Bronchial epithelial cell (primary cell): ENCODE measurements around the gene GMPR. TPM values are rescaled to one million over a fixed set of nuclear protein-coding genes. Genes with fewer than 3 reads are reported as not detected.
A peak's percentile ranks its signal among the peaks of the same experiment; 100 is the strongest.

Experiments used
- DNase-seq: peaks from one replicate; pipeline ENCODE4 v3.0.0-alpha.2; 2010; ENCODE audit warnings: low read depth
- FAIRE-seq: peaks from 2 replicates; lab custom pipeline; 2011; peaks lifted over from hg19 to GRCh38; lab: Jason Lieb, UNC
- H3K27me3 ChIP-seq: 2 replicates; pipeline ENCODE4 v1.5.1; 2011; ENCODE audit warnings: low read length; ENCODE audit not compliant: control insufficient read depth, insufficient read depth
- H3K36me3 ChIP-seq: 2 replicates; pipeline ENCODE4 v1.5.1; 2011; ENCODE audit warnings: low read length; ENCODE audit not compliant: control insufficient read depth, insufficient read depth
- H3K4me3 ChIP-seq: 2 replicates; pipeline ENCODE4 v1.5.1; 2011; ENCODE audit warnings: mild to moderate bottlenecking, low read depth, low read length, control low read depth
- CTCF ChIP-seq: IDR thresholded peaks from 2 replicates; pipeline ENCODE4 v1.5.1; 2011; ENCODE audit warnings: mild to moderate bottlenecking, moderate library complexity, low read length, control low read depth, inconsistent platforms; ENCODE audit not compliant: insufficient read depth, severe bottlenecking
- total RNA-seq: library from RNA; depleted of rRNA; stranded (reverse); fragments of >200 nt; gene quantifications from 2 replicates; pipeline ENCODE4 v1.2.1, GENCODE V29; 2014

The GMPR gene
- total RNA-seq, 1 donor from 2014 or later: 0.53 TPM

DNA sequence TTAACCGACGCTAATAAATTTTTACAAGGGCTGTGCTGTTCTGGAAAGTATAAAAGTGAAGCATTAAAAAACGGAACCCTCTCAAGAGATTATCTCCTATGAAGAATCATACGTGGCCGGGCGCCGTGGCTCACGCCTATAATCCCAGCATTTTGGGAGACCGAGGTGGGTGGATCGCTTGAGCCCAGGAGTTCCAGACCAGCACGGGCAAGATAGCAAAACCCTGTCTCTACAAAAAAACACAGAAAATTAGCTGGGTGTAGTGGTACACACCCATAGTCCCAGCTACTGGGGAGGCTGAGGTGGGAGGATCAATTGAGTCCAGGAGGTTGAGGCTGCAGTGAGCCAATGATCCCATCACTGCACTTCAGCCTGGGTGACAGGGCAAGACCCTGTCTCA is 83.4 kb downstream of the GMPR start:
- DNase-seq: no peak
- no peak for FAIRE-seq
- H3K36me3 ChIP-seq: peaks cover 5% of the 10 kb centered on the region
- no peak for TF ChIP-seq CTCF
- no peaks in the 10 kb centered on the region for H3K27me3 ChIP-seq
- no peak overlapping the region for H3K4me3 ChIP-seq

GRCh38 chr6:16322666-16323312 is 84.4 kb downstream of the GMPR start:
- Histone ChIP-seq H3K36me3 (peaks cover 7% of the 10 kb centered on the region), H3K4me3 (no peak overlapping the region), H3K27me3 (no peaks in the 10 kb centered on the region)
- FAIRE-seq: peak; percentile 82
- DNase-seq: peak; percentile 96
- no peak for TF ChIP-seq CTCF

DNA sequence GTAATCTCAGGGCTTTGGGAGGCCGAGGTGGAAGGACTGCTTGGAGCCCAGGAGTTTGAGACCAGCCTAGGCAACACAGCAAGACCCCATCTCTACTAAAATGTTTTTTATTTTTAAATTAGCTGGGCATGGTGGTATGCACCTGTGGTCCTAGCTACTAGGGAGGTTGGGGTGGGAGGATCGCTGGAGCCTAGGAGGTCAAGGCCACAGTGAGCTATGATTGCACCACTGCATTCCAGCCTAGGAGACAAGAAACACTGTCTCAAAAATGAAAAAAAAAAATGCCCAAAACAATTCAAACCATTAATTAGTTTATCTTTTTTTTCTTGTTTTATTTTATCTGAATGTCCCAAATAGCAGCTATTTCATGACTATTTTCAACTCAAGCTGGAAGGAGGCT is 85.8 kb downstream of the GMPR start:
- H3K4me3 ChIP-seq: no peak overlapping the region
- FAIRE-seq: no peak
- H3K36me3 ChIP-seq: peaks cover 8% of the 10 kb centered on the region
- H3K27me3 ChIP-seq: no peaks in the 10 kb centered on the region
- no peak for DNase-seq
- TF ChIP-seq CTCF: no peak

- no peak for TF ChIP-seq CTCF
- Histone ChIP-seq H3K4me3 (no peak overlapping the region), H3K27me3 (no peaks in the 10 kb centered on the region), H3K36me3 (peaks cover 8% of the 10 kb centered on the region)
- DNase-seq: no peak
- no peak for FAIRE-seq
These were observed 86.3 kb downstream of the GMPR start for GRCh38 chr6:16324606-16325225.

DNA sequence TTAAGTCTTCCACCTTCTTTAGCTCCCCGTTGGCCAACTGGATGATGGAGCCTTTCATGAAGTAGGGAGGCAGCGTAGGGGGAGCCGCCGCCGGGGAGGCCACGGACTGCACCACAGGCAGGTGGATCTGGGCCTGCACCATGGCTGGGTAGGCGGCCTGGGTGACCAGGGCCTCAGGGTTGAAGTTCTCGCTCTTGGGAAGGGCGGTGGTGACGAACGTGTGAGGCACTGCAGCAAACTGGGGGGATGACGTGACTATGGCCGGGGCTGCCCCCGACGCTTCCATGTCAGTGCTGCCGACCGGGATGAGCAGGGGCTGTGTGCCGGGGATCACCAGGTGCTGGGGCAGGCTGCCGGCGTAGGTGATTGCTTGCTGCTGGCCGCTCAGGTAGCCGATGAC is 88.1 kb downstream of the GMPR start:
- DNase-seq: no peak
- no peak for FAIRE-seq
- no peak for TF ChIP-seq CTCF
- Histone ChIP-seq H3K27me3 (no peaks in the 10 kb centered on the region), H3K36me3 (peaks cover 8% of the 10 kb centered on the region), H3K4me3 (no peak overlapping the region)
